Measurements from ENCODE around the gene ARHGAP44.
A peak's percentile ranks its signal among the peaks of the same experiment; 100 is the strongest.

ARHGAP44 gene

GRCh38 chr17:12998461-12998860 is 209.2 kb downstream of the ARHGAP44 start:
- no peak for DNase-seq

- DNase-seq: no peak
Measured at GRCh38 chr17:12998874-12999273, 209.6 kb downstream of the ARHGAP44 start.

- DNase-seq: no peak
Measured at GRCh38 chr17:13000561-13000960, 211.3 kb downstream of the ARHGAP44 start.

- DNase-seq: no peak
Measured at GRCh38 chr17:13001991-13002615, 212.8 kb downstream of the ARHGAP44 start.

GRCh38 chr17:13002761-13003453 is 213.6 kb downstream of the ARHGAP44 start:
- no peak for DNase-seq

GRCh38 chr17:13003454-13003851 is 214.2 kb downstream of the ARHGAP44 start:
- DNase-seq: no peak

- no peak for DNase-seq
Measured at GRCh38 chr17:13003927-13004326, 214.6 kb downstream of the ARHGAP44 start.

- no peak for DNase-seq
Measured at GRCh38 chr17:13004336-13004735, 215.0 kb downstream of the ARHGAP44 start.

- DNase-seq: no peak
Measured at GRCh38 chr17:13005530-13005929, 216.2 kb downstream of the ARHGAP44 start.

- no peak for DNase-seq
Measured at GRCh38 chr17:13008461-13008860, 219.2 kb downstream of the ARHGAP44 start.

GRCh38 chr17:13010959-13011358 is 221.7 kb downstream of the ARHGAP44 start:
- DNase-seq: no peak

GRCh38 chr17:13014801-13015200 is 225.5 kb downstream of the ARHGAP44 start:
- DNase-seq: no peak

GRCh38 chr17:13016881-13017654 is 227.8 kb downstream of the ARHGAP44 start:
- no peak for DNase-seq

- DNase-seq: peak; percentile 86
Measured at GRCh38 chr17:13017655-13018459, 228.6 kb downstream of the ARHGAP44 start, which contains the start of gene ELAC2. ELAC2 (minus strand) TSS chr17:13018027; CDS start chr17:13017947, 80 bp downstream.

GRCh38 chr17:13024016-13024415 is 234.7 kb downstream of the ARHGAP44 start:
- no peak for DNase-seq

- DNase-seq: peak; percentile 39
Measured at GRCh38 chr17:13024526-13025257, 235.4 kb downstream of the ARHGAP44 start.

- no peak for DNase-seq
Measured at GRCh38 chr17:13025258-13025627, 235.9 kb downstream of the ARHGAP44 start.

GRCh38 chr17:13025687-13026086 is 236.4 kb downstream of the ARHGAP44 start:
- no peak for DNase-seq

- no peak for DNase-seq
Measured at GRCh38 chr17:13027246-13027645, 237.9 kb downstream of the ARHGAP44 start.

GRCh38 chr17:13029340-13029739 is 240.0 kb downstream of the ARHGAP44 start:
- DNase-seq: no peak

- no peak for DNase-seq
Measured at GRCh38 chr17:13030056-13030455, 240.8 kb downstream of the ARHGAP44 start.

Measured in 8988T (cell line).